WTC11 (cell line): Measurements from ENCODE around the gene EEF2. TPM values are rescaled to one million over a fixed set of nuclear protein-coding genes. Genes with fewer than 3 reads are reported as not detected.

Experiments used
- ATAC-seq: fragments of 200-7000 bp; cut with Tn5 transposase; 2 replicates; pipeline ENCODE4 v1.10.0; 2021; ENCODE audit warnings: mild to moderate bottlenecking, moderate library complexity
- CTCF ChIA-PET: fragments of 300-600 bp; sonication (Branson Sonifier 250); formaldehyde crosslinking; loops from one replicate; lab custom pipeline; 2021; ENCODE audit warnings: antibody characterized with exemption; lab: Charles Lee
- POLR2A ChIA-PET: fragments of 350-600 bp; sonication (Branson Sonifier 250); formaldehyde crosslinking; loops from one replicate; lab custom pipeline; 2021; ENCODE audit warnings: antibody characterized with exemption; lab: Charles Lee
- DNase-seq: peaks from one replicate; pipeline ENCODE4 v3.0.0; 2021; ENCODE audit warnings: low spot score
- H3K27ac Mint-ChIP-seq: 2 replicates; pipeline ENCODE4 v1.8.0; 2021; ENCODE audit warnings: mixed read lengths
- H3K27me3 Mint-ChIP-seq: 2 replicates; pipeline ENCODE4 v1.8.0; 2021; ENCODE audit warnings: low read depth, mild to moderate bottlenecking, moderate library complexity, mixed read lengths
- H3K36me3 Mint-ChIP-seq: 2 replicates; pipeline ENCODE4 v1.8.0; 2021; ENCODE audit warnings: mixed read lengths
- H3K4me1 Mint-ChIP-seq: 2 replicates; pipeline ENCODE4 v1.8.0; 2022; ENCODE audit warnings: mixed read lengths
- H3K4me3 Mint-ChIP-seq: 2 replicates; pipeline ENCODE4 v1.8.0; 2021; ENCODE audit warnings: mild to moderate bottlenecking, moderate library complexity, mixed read lengths
- H3K9me3 Mint-ChIP-seq: 2 replicates; pipeline ENCODE4 v1.8.0; 2021; ENCODE audit warnings: mixed read lengths
- FOXJ3 ChIP-seq: sonication (generic); formaldehyde crosslinking; IDR thresholded peaks from 2 replicates; pipeline ENCODE4 v1.9.0; 2021; ENCODE audit warnings: missing genetic modification reagents, mild to moderate bottlenecking, borderline replicate concordance
- GABPB1 ChIP-seq: sonication (generic); formaldehyde crosslinking; IDR thresholded peaks from 2 replicates; pipeline ENCODE4 v1.8.1; 2023; ENCODE audit warnings: mild to moderate bottlenecking, missing genetic modification reagents
- JAZF1 ChIP-seq: fragments of 250-450 bp; sonication (Bioruptor Pico); IDR thresholded peaks from 2 replicates; pipeline ENCODE4 v1.9.0; 2021; ENCODE audit warnings: moderate library complexity, mild to moderate bottlenecking, inconsistent platforms
- MYBL2 ChIP-seq: sonication (generic); formaldehyde crosslinking; IDR thresholded peaks from 2 replicates; pipeline ENCODE4 v1.8.1; 2023; ENCODE audit warnings: mild to moderate bottlenecking, moderate library complexity, missing genetic modification reagents
- NR1H2 ChIP-seq: sonication (generic); formaldehyde crosslinking; IDR thresholded peaks from 2 replicates; pipeline ENCODE4 v1.9.0; 2021; ENCODE audit warnings: mild to moderate bottlenecking, moderate library complexity, missing genetic modification reagents
- NR2C2 ChIP-seq: sonication (generic); formaldehyde crosslinking; IDR thresholded peaks from 2 replicates; pipeline ENCODE4 v1.8.0; 2022; ENCODE audit warnings: mild to moderate bottlenecking, missing genetic modification reagents
- OVOL2 ChIP-seq: fragments of 250-450 bp; sonication (Bioruptor Pico); IDR thresholded peaks from 2 replicates; pipeline ENCODE4 v1.9.0; 2021; ENCODE audit warnings: mild to moderate bottlenecking, borderline replicate concordance
- SP1 ChIP-seq: sonication (generic); formaldehyde crosslinking; conservative IDR thresholded peaks from 2 replicates; pipeline ENCODE4 v1.8.1; 2022; ENCODE audit warnings: missing genetic modification reagents
- TCF7 ChIP-seq: sonication (generic); formaldehyde crosslinking; IDR thresholded peaks from 2 replicates; pipeline ENCODE4 v1.8.0; 2022; ENCODE audit warnings: mild to moderate bottlenecking, low read depth, missing genetic modification reagents, moderate library complexity
- ZNF281 ChIP-seq: sonication (generic); formaldehyde crosslinking; IDR thresholded peaks from 2 replicates; pipeline ENCODE4 v1.8.0; 2023; ENCODE audit warnings: mild to moderate bottlenecking, missing genetic modification reagents
- ZNF317 ChIP-seq: sonication (generic); formaldehyde crosslinking; IDR thresholded peaks from 2 replicates; pipeline ENCODE4 v1.8.1; 2023; ENCODE audit warnings: low read depth, mild to moderate bottlenecking, moderate library complexity, missing genetic modification reagents, borderline replicate concordance
- ZSCAN18 ChIP-seq: fragments of 250-450 bp; sonication (Bioruptor Pico); IDR thresholded peaks from 2 replicates; pipeline ENCODE4 v2.1.2; 2022; ENCODE audit warnings: mild to moderate bottlenecking, moderate library complexity
- total RNA-seq: library from RNA; stranded (reverse); gene quantifications from 3 replicates; pipeline ENCODE4 v1.2.3, GENCODE V29; 2021
- TF ChIP-seq, protein P1 (sequence below): sonication (generic); formaldehyde crosslinking; IDR thresholded peaks from 2 replicates; pipeline ENCODE4 v1.8.0; 2023; ENCODE audit warnings: missing genetic modification reagents, mild to moderate bottlenecking, borderline replicate concordance
- TF ChIP-seq, protein P2 (sequence below): sonication (generic); formaldehyde crosslinking; IDR thresholded peaks from 2 replicates; pipeline ENCODE4 v1.8.1; 2023; ENCODE audit warnings: mild to moderate bottlenecking, moderate library complexity, missing genetic modification reagents
- TF ChIP-seq, protein P3 (sequence below): sonication (generic); formaldehyde crosslinking; IDR thresholded peaks from 2 replicates; pipeline ENCODE4 v1.8.1; 2022; ENCODE audit warnings: missing genetic modification reagents, borderline replicate concordance

Gene EEF2
- total RNA-seq, 1 experiment from 2014 or later = 3,572 TPM

GRCh38 chr19:4016903-4017638, 31.8 kb upstream of the EEF2 start:
- no peak for DNase-seq
- Mint-ChIP-seq H3K9me3 (no peaks in the 10 kb centered on the region), H3K27me3 (no peaks in the 10 kb centered on the region)
- TF ChIP-seq SP1 (CRISPR knock-in tag) = no peak
- TF ChIP-seq, protein P1, sequence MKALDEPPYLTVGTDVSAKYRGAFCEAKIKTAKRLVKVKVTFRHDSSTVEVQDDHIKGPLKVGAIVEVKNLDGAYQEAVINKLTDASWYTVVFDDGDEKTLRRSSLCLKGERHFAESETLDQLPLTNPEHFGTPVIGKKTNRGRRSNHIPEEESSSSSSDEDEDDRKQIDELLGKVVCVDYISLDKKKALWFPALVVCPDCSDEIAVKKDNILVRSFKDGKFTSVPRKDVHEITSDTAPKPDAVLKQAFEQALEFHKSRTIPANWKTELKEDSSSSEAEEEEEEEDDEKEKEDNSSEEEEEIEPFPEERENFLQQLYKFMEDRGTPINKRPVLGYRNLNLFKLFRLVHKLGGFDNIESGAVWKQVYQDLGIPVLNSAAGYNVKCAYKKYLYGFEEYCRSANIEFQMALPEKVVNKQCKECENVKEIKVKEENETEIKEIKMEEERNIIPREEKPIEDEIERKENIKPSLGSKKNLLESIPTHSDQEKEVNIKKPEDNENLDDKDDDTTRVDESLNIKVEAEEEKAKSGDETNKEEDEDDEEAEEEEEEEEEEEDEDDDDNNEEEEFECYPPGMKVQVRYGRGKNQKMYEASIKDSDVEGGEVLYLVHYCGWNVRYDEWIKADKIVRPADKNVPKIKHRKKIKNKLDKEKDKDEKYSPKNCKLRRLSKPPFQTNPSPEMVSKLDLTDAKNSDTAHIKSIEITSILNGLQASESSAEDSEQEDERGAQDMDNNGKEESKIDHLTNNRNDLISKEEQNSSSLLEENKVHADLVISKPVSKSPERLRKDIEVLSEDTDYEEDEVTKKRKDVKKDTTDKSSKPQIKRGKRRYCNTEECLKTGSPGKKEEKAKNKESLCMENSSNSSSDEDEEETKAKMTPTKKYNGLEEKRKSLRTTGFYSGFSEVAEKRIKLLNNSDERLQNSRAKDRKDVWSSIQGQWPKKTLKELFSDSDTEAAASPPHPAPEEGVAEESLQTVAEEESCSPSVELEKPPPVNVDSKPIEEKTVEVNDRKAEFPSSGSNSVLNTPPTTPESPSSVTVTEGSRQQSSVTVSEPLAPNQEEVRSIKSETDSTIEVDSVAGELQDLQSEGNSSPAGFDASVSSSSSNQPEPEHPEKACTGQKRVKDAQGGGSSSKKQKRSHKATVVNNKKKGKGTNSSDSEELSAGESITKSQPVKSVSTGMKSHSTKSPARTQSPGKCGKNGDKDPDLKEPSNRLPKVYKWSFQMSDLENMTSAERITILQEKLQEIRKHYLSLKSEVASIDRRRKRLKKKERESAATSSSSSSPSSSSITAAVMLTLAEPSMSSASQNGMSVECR (CRISPR knock-in tag) = no peak
- no peak for TF ChIP-seq MYBL2 (CRISPR knock-in tag)
- TF ChIP-seq NR2C2 (CRISPR knock-in tag) = no peak
- TF ChIP-seq, protein P2, sequence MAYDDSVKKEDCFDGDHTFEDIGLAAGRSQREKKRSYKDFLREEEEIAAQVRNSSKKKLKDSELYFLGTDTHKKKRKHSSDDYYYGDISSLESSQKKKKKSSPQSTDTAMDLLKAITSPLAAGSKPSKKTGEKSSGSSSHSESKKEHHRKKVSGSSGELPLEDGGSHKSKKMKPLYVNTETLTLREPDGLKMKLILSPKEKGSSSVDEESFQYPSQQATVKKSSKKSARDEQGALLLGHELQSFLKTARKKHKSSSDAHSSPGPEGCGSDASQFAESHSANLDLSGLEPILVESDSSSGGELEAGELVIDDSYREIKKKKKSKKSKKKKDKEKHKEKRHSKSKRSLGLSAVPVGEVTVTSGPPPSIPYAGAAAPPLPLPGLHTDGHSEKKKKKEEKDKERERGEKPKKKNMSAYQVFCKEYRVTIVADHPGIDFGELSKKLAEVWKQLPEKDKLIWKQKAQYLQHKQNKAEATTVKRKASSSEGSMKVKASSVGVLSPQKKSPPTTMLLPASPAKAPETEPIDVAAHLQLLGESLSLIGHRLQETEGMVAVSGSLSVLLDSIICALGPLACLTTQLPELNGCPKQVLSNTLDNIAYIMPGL (CRISPR knock-in tag) = no peak
- no peak for TF ChIP-seq GABPB1
- no peak for TF ChIP-seq ZSCAN18
- TF ChIP-seq ZNF317 (CRISPR knock-in tag) = no peak
- TF ChIP-seq ZNF281 (CRISPR knock-in tag) = no peak
- TF ChIP-seq, protein P3, sequence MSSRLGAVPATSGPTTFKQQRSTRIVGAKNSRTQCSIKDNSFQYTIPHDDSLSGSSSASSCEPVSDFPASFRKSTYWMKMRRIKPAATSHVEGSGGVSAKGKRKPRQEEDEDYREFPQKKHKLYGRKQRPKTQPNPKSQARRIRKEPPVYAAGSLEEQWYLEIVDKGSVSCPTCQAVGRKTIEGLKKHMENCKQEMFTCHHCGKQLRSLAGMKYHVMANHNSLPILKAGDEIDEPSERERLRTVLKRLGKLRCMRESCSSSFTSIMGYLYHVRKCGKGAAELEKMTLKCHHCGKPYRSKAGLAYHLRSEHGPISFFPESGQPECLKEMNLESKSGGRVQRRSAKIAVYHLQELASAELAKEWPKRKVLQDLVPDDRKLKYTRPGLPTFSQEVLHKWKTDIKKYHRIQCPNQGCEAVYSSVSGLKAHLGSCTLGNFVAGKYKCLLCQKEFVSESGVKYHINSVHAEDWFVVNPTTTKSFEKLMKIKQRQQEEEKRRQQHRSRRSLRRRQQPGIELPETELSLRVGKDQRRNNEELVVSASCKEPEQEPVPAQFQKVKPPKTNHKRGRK (CRISPR knock-in tag) = no peak
- TF ChIP-seq JAZF1 (CRISPR knock-in tag) = no peak
- no peak for TF ChIP-seq NR1H2 (CRISPR knock-in tag)
- TF ChIP-seq TCF7 (CRISPR knock-in tag) = no peak
- TF ChIP-seq FOXJ3 (CRISPR knock-in tag) = no peak
- TF ChIP-seq OVOL2 (CRISPR knock-in tag) = no peak
- TF ChIP-seq, all 79 proteins: peak for 0
- no peak overlapping the region for H3K4me3 Mint-ChIP-seq
- H3K4me1 Mint-ChIP-seq = 0 out of 2 replicates have a peak, but pooled peaks cover 3% of the 10 kb centered on the region
- no peak overlapping the region for H3K27ac Mint-ChIP-seq
- peaks cover 11% of the 10 kb centered on the region for H3K36me3 Mint-ChIP-seq
- CTCF ChIA-PET = interaction anchor here (1.2 kb wide), 1 partner anchor 30 kb away, joined by 3 read pairs; no protein-coding TSS in a partner anchor
- ATAC-seq = no peak
- POLR2A ChIA-PET = interaction anchor here (0.6 kb wide), 1 partner anchor 1236 kb away, joined by 3 read pairs; no protein-coding TSS in a partner anchor
